ENCODE results near the gene FAM9A.
"Not testable (repeated sequence)": the region's sequence is repeated elsewhere in the genome, so short reads cannot be mapped to it uniquely, and the experiment has no call there.

The FAM9A gene

DNA sequence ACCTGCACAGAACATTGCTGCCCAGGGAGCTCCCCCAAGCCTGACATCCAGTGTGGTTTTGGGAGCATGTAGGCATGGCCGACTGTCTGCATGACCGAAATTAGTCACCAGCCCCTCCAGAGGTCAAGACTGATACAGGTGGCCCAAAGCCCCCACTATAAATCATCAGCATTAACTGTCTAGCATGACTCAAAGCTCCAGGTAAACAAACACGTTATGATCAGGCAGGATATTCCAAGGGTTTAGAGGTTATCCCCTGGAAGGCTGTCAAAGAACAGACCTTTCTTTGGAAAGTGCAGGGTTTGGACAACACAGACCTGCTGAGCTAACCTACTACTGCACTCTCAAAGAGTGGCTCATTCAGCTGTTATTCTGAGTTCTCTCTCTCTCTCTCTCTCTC is 2.1 kb upstream of the FAM9A start:
- no peak for DNase-seq (ENCODE audit: low read depth)

GRCh38 chrX:8800351-8800750 is 832 bp downstream of the FAM9A start:
- not testable (repeated sequence) for DNase-seq (ENCODE audit: low read depth)

- DNase-seq (ENCODE audit: low read depth), result not testable (repeated sequence)
Measured at GRCh38 chrX:8799281-8799680, 1.9 kb downstream of the FAM9A start.

DNA sequence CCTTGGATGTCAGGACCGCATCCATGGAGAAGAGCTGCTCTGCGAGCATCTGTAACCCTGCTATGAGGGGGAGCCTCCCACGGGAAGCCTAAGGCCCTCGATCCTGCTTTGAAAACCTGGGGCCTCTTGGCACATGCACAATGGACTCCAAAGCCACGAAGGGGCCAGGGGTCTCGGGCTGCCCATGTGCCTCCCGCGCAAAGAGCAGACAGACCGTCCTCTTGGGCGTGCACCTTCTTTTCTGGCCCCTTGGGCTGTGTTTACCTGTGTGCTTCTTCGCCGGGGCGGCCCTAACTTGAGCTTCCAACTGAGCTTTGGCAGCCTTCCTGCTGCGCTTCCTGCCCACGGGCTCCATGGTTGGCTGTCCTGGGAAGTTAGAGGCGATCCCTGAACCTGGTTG is 2.5 kb downstream of the FAM9A start:
- not testable (repeated sequence) for DNase-seq (ENCODE audit: low read depth)

- not testable (repeated sequence) for DNase-seq (ENCODE audit: low read depth)
Measured at GRCh38 chrX:8787119-8787518, 14.1 kb downstream of the FAM9A start.

GRCh38 chrX:8784162-8784561 is 17.0 kb downstream of the FAM9A start:
- DNase-seq (ENCODE audit: low read depth), result no peak

DNA sequence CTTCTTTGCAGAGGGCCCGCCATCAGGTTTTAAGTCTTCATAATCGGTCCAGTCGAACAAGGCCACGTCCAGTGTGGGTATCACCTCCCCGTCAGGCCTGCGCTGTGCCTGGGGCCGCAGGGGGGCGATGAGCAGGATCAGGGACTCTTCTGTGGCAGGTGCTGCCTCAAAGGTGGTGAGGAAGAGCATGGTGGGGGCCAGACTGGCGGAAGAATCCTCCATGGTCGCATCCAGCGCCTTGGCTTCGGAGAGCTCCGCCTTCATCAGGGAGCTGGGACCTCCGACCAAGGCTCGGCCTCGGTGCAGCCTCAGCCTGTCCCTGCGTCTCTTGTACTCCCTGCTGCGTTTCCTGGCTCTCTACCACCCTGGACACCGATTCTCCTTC is 17.5 kb downstream of the FAM9A start:
- no peak for DNase-seq (ENCODE audit: low read depth)

GRCh38 chrX:8783097-8783713 is 18.0 kb downstream of the FAM9A start:
- peak; percentile 1 for DNase-seq (ENCODE audit: low read depth)

GRCh38 chrX:8782595-8782994 is 18.6 kb downstream of the FAM9A start:
- no peak for DNase-seq (ENCODE audit: low read depth)

GRCh38 chrX:8781921-8782320 is 19.3 kb downstream of the FAM9A start:
- not testable (repeated sequence) for DNase-seq (ENCODE audit: low read depth)

DNA sequence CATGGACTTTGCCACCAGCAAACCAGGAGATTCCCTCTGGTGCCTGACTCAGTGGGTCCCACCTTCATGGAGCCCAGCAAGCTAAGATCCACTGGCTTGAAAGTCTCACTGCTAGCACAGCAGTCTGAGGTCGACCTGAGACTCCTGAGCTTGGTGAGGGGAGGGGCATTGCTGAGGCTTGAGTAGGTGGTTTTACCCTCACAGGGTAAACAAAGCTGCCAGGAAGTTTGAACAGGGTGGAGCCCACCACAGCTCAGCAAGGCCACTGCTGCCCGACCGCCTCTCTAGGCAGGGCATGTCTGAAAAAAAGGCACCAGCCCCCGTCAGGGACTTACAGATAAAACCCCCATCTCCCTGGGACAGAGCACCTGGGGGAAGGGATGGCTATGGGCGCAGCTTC is 28.1 kb downstream of the FAM9A start:
- no peak for DNase-seq (ENCODE audit: low read depth)

- DNase-seq (ENCODE audit: low read depth), result no peak
Measured at GRCh38 chrX:8760021-8760420, 41.2 kb downstream of the FAM9A start.

- not testable (repeated sequence) for DNase-seq (ENCODE audit: low read depth)
Measured at GRCh38 chrX:8758706-8759105, 42.5 kb downstream of the FAM9A start.

DNA sequence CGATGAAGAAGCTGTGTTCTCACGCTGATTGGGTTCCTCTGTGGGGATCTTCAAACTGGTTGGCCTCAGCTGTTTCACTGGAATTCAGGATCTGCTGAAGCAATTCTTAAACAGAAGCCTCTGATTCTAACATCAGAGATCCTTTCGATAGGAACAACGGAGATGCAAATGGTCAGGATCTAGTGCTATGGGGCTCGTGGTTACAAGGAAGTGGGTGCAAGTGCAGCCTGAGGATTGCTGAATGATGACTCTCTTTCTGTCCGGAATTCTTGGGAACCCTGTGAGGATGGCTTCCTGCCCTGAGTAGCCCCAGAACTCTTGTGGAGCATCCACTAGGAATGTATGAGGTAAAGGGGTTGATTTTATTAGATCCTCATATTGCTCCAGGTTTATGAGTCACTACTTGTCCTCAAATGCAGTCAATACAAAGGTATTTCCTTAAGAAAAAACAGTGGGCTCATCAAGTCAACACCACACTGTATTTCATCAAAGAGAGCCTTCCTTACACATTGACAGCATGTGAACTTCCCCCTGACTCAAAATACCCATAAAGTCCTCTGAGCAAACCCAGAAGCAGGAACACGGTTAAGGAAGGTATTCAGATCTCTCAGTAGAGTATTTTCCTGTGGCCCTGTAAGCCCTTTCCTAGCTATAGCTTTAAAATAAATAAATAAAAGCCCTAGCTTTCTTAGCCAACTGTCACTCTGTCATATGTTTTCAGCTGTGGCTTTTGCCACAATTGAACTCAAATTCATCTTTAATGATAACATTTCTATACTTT is 43.4 kb downstream of the FAM9A start:
- not testable (repeated sequence) for DNase-seq (ENCODE audit: low read depth)

GRCh38 chrX:8755813-8756212 is 45.4 kb downstream of the FAM9A start:
- no peak for DNase-seq (ENCODE audit: low read depth)

- no peak for DNase-seq (ENCODE audit: low read depth)
Measured at GRCh38 chrX:8755116-8755515, 46.1 kb downstream of the FAM9A start.

- no peak for DNase-seq (ENCODE audit: low read depth)
Measured at GRCh38 chrX:8749697-8750096, 51.5 kb downstream of the FAM9A start.

DNA sequence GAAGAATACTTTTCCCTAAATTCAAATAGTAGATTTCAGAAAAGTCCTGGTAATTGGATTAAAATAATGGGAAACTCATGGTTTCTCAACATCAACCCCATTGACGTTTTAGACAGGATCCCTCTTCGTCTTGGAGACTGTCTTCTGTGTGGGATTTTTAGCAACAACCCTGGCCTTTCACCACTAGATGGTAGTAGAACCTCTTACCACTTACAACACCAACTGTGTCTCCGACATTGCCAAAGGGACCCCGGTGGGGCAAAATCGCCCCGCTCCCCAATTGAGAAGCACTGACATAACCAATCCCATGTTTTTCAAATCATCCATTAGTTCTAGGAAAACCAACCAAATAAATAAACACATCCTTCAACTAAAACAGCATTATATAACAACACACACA is 52.3 kb downstream of the FAM9A start:
- no peak for DNase-seq (ENCODE audit: low read depth)

GRCh38 chrX:8743126-8743732 is 58.0 kb downstream of the FAM9A start:
- DNase-seq (ENCODE audit: low read depth), result peak; percentile 24

GRCh38 chrX:8741981-8742380 is 59.2 kb downstream of the FAM9A start:
- no peak for DNase-seq (ENCODE audit: low read depth)
